Gastroesophageal sphincter (tissue), 4 donors: Measurements from ENCODE around the gene ZGPAT. TPM values are rescaled to one million over a fixed set of nuclear protein-coding genes. Genes with fewer than 3 reads are reported as not detected.

ENCODE experiments used
- ATAC-seq: fragments of 150-250 bp; one replicate; pipeline ENCODE4 v1.9.1; 2016; ENCODE audit warnings: mild to moderate bottlenecking, moderate library complexity
- H3K27ac ChIP-seq, 4 donors: fragments of 200-600 bp; sonication (generic) in 3 of 4; 1 replicate in 3 of 4; 2 replicates in 1 of 4; pipeline ENCODE4 v1.5.1; 2016 to 2019
- H3K27me3 ChIP-seq: fragments of 200-600 bp; sonication (generic); one replicate; pipeline ENCODE4 v1.5.1; 2019
- H3K36me3 ChIP-seq, 2 donors: fragments of 200-600 bp; sonication (generic); one replicate each; pipeline ENCODE4 v1.5.1; 2019; ENCODE audit warnings: control low read depth in 1 of 2
- H3K4me1 ChIP-seq, 3 donors: fragments of 200-600 bp; sonication (generic); 1 replicate in 2 of 3; 2 replicates in 1 of 3; pipeline ENCODE4 v1.5.1; 2016 to 2019; ENCODE audit warnings: control low read depth in 2 of 3
- H3K4me3 ChIP-seq, 2 donors: fragments of 200-600 bp; sonication (generic); one replicate each; pipeline ENCODE4 v1.5.1; 2019; ENCODE audit warnings: mild to moderate bottlenecking in 1 of 2, moderate library complexity in 1 of 2
- H3K9me3 ChIP-seq, 3 donors: fragments of 200-600 bp; sonication (generic); one replicate each; pipeline ENCODE4 v1.5.1; 2017 to 2019; ENCODE audit warnings: control low read depth in 2 of 3
- EP300 ChIP-seq: sonication (generic); formaldehyde crosslinking; IDR thresholded peaks from one replicate; pipeline ENCODE4 v1.6.1; 2017; ENCODE audit warnings: antibody characterized with exemption, mild to moderate bottlenecking
- POLR2A ChIP-seq, 2 donors: fragments of 450-650 bp; IDR thresholded peaks; one replicate each; pipeline ENCODE4 v1.6.1; 2017; ENCODE audit warnings: antibody characterized with exemption in 2 of 2, mild to moderate bottlenecking in 2 of 2, moderate library complexity in 1 of 2
- POLR2AphosphoS5 ChIP-seq: sonication (generic); formaldehyde crosslinking; IDR thresholded peaks from one replicate; pipeline ENCODE4 v1.6.1; 2017; ENCODE audit warnings: antibody characterized with exemption
- WGBS, 2 donors: methylation state at CpG; one replicate each; pipeline ENCODE4 v1.1.5; 2018; ENCODE audit warnings: low coverage in 1 of 2; 5-methylcytosine and 5-hydroxymethylcytosine counted together
- total RNA-seq, 4 donors: library from RNA; depleted of rRNA; stranded (reverse); fragments of >200 nt; gene quantifications; one replicate each; pipeline ENCODE4 v1.1.0, GENCODE V29; 2016
- TF ChIP-seq, protein P1 (sequence below), 4 experiments: fragments of 200-600 bp in 2 of 4; fragments of 450-650 bp in 2 of 4; sonication (generic) in 1 of 4; IDR thresholded peaks; one replicate each; pipeline ENCODE4 v1.5.1; 2017 to 2019; ENCODE audit warnings: antibody characterized with exemption in 4 of 4, mild to moderate bottlenecking in 2 of 4, moderate library complexity in 2 of 4

Gene ZGPAT
- total RNA-seq, 4 donors from 2014 or later = 21.7 to 51.7 (median 32.9) TPM

DNA sequence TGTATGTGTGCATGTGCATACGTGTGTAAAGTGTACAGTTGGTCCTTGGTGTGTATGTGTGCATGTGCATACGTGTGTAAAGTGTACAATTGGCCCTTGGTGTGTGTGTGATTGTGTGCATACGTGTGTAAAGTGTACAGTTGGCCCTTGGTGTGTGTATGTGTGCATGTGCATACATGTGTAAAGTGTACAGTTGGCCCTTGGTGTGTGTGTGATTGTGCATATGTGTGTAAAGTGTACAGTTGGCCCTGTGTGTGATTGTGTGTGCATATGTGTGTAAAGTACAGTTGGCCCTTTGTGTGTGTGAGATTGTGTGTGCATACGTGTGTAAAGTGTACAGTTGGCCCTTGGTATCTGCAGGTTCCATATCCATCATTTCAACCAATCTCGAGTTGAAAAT lies 23.6 kb downstream of the ZGPAT start:
- 68 to 75% methylated on average over 5 of the region's 5 CpGs for WGBS, 2 donors
- H3K9me3 ChIP-seq = no peaks in the 10 kb centered on the region
- no peak for ATAC-seq
- TF ChIP-seq, protein P1, sequence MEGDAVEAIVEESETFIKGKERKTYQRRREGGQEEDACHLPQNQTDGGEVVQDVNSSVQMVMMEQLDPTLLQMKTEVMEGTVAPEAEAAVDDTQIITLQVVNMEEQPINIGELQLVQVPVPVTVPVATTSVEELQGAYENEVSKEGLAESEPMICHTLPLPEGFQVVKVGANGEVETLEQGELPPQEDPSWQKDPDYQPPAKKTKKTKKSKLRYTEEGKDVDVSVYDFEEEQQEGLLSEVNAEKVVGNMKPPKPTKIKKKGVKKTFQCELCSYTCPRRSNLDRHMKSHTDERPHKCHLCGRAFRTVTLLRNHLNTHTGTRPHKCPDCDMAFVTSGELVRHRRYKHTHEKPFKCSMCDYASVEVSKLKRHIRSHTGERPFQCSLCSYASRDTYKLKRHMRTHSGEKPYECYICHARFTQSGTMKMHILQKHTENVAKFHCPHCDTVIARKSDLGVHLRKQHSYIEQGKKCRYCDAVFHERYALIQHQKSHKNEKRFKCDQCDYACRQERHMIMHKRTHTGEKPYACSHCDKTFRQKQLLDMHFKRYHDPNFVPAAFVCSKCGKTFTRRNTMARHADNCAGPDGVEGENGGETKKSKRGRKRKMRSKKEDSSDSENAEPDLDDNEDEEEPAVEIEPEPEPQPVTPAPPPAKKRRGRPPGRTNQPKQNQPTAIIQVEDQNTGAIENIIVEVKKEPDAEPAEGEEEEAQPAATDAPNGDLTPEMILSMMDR (IDR thresholded peaks at IDR 0.05) = no peak
- TF ChIP-seq POLR2AphosphoS5 (no peak), EP300 (no peak), POLR2A (IDR thresholded peaks at IDR 0.05) (no peak)
- H3K27me3 ChIP-seq = no peaks in the 10 kb centered on the region
- peaks cover 0 to 9% (median 0%) of the 10 kb centered on the region in 3 donors for H3K4me1 ChIP-seq
- H3K4me3 ChIP-seq = no peak overlapping the region
- H3K27ac ChIP-seq = no peak overlapping the region
- peaks cover 0 to 56% of the 10 kb centered on the region in 2 donors for H3K36me3 ChIP-seq

DNA sequence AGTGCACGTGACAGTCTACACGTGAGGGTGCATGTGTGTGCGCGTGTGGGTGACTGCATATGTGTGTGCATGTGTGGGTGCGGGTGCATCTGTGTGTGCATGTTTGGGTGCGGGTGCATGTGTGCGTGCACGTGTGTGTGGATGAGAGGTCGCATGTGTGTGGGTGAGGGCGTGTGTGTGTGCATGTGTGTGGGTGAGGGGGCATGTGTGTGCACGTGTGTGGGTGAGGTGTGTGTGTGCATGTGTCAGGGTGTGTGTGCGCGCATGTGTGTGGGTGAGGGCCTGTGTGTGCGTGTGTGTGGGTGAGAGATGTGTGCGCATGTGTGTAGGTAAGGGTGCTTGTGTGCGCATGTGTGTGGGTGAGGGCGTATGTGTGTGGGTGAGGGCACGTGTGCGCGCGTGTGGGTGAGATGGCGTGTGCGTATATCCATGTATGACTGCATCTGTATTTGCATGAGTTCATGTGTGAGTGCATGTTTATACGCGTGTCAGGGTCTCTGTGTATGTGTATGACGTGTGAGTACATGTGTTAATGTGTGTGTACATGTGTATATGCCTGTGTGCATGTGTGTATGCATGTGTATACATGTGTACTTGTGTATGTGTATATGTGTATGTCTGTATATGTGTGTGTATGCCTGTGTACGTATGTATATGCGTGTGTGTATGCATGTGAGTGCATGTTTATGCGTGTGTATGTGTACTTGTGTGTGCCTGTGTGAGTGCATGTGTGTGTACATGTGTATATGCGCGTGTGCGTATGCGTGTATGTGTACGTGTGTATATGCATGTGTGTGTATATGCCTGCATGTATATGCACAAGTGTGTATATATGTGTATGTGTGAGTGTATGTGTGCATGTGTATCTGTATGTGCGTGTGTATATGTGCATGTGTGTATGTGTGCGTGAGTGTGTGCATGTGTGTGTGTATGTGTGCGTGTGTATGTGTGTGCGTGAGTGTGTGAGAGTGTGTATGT lies 24.6 kb downstream of the ZGPAT start:
- Histone ChIP-seq H3K36me3 (peaks cover 0 to 53% of the 10 kb centered on the region in 2 donors), H3K4me1 (peaks cover 0 to 16% (median 2%) of the 10 kb centered on the region in 3 donors), H3K27ac (no peak overlapping the region), H3K27me3 (no peaks in the 10 kb centered on the region), H3K9me3 (no peaks in the 10 kb centered on the region), H3K4me3 (no peak overlapping the region)
- 81 to 86% methylated on average over 32 to 34 of the region's 38 CpGs for WGBS, 2 donors
- ATAC-seq = no peak
- TF ChIP-seq, protein P1 (IDR thresholded peaks at IDR 0.05) = no peak
- TF ChIP-seq POLR2A (IDR thresholded peaks at IDR 0.05) (no peak), EP300 (no peak)

DNA sequence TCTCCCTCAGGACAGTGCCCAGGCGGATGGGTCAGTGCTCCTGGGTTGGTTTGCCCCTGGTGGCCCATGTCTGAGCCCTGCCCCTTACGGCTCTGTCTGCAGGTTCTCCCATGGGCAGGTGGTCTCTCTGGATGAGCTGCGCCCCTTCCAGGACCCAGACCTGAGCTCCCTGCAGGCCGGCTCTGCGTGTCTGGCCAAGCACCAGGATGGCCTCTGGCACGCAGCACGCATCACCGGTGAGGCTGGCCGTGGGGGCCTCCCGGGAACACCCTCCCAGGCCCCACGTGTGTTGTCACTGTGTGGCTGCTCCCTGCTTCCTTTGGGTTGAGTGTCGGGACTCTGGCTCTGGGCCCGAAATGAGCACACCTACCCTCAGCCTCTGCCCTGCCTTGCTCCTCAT lies 25.3 kb downstream of the ZGPAT start:
- H3K27ac ChIP-seq = no peak overlapping the region
- peaks cover 0 to 21% (median 9%) of the 10 kb centered on the region in 3 donors for H3K4me1 ChIP-seq
- peaks cover 0 to 53% of the 10 kb centered on the region in 2 donors for H3K36me3 ChIP-seq
- no peaks in the 10 kb centered on the region for H3K27me3 ChIP-seq
- no peak for ATAC-seq
- TF ChIP-seq POLR2AphosphoS5 (no peak), POLR2A (IDR thresholded peaks at IDR 0.05) (no peak), EP300 (no peak)
- TF ChIP-seq, protein P1 (IDR thresholded peaks at IDR 0.05) = no peak
- no peak overlapping the region for H3K4me3 ChIP-seq
- WGBS, 2 donors = no CpG with 5 or more reads among the region's 13 CpGs
- no peaks in the 10 kb centered on the region for H3K9me3 ChIP-seq

DNA sequence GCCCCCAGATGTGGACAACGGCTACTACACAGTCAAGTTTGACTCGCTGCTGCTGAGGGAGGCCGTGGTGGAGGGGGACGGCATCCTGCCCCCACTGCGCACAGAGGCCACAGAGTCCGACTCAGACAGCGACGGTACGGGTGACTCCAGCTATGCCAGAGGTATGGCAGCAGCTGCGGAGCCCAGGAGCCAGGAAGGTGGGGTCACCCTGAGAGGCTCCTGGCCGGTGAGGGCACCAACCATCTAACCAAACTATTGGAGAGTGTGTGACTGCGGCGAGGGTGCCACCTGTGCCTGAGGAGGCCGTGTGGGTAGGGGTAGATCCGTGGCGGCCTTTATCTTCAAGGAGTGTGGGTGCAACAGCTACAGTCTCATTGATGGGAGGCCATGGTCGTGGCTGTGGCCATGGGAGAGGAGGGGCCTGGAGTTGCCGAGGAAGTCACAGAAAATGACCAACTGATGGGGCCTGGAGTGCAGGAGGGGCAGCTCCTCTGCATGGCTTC lies 25.8 kb downstream of the ZGPAT start:
- H3K27me3 ChIP-seq = no peaks in the 10 kb centered on the region
- no peak for TF ChIP-seq EP300
- no peak for TF ChIP-seq POLR2AphosphoS5
- TF ChIP-seq, protein P1 (IDR thresholded peaks at IDR 0.05) = no peak
- TF ChIP-seq POLR2A (IDR thresholded peaks at IDR 0.05) = no peak
- H3K4me1 ChIP-seq = peaks cover 0 to 21% (median 14%) of the 10 kb centered on the region in 3 donors
- peaks cover 0 to 53% of the 10 kb centered on the region in 2 donors for H3K36me3 ChIP-seq
- 95 to 97% methylated on average over 5 to 6 of the region's 18 CpGs for WGBS, 2 donors
- no peak overlapping the region for H3K4me3 ChIP-seq
- no peaks in the 10 kb centered on the region for H3K9me3 ChIP-seq
- ATAC-seq = no peak
- H3K27ac ChIP-seq = no peak overlapping the region
